Fibroblast of skin of left quadriceps (primary cell): ENCODE data around the gene MTHFD1L.
"Not testable (repeated sequence)": the region's sequence is repeated elsewhere in the genome, so short reads cannot be mapped to it uniquely, and the experiment has no call there.

ENCODE experiments used
- DNase-seq, 2 experiments: peaks; one replicate each; pipeline ENCODE4 v3.0.0-alpha.2; 2013; ENCODE audit warnings: low read depth in 2 of 2

Gene MTHFD1L

DNA sequence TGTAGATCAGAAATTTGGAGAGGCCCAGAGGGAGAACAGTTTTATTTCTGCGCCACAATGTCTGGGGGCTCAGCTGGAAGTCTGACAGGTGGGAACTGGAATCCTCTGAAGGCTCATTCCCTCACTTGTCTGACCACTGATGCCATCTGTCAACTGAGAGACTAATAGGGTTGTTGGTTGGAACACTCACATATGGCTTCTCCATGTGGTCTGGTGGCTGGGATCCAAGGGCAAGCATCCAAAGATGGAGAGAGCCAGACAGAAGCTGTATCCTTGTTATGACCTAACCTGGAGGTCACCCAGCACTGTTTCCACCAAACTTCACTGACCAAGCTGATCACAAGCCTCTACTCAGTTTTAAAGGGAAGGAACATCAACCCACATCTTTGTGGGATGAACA lies 256.4 kb downstream of the MTHFD1L start:
- DNase-seq = no peak

DNA sequence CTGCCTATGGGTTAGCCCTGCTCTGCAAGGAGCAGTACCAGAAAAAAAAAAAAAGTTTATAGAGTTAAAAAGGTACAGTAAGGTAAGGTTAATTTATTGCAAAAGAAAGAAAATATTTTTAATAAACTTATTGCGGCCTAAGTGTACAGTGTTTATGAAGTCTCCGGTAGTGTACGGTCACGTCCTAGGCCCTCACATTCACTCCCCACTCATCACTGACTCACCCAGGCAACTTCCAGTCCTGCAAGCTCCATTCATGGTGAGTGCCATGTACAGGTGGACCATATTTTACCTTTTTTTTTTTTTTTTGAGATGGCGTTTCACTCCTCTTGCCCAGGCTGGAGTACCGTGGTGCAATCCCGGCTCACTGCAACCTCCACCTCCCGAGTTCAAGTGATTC lies 258.1 kb downstream of the MTHFD1L start:
- DNase-seq = not testable (repeated sequence)

DNA sequence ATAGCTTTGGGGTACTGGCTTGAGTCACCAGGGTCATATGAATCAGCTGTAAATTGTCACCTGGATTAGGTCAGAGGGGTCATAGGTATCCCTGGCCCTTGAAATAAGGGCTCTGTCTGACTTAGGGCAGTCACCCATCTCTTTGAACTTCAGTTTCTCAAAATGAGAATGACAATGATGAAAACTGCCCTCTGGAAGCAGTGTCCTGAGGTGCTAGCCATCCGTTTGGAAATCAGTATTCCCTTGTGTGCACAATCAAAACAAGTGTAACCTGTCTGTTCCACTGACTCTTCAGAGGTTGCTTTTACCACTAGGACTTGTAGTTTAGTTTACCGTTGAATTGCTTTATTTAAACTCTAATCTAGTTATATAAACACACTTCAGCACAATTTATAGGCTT lies 259.7 kb downstream of the MTHFD1L start:
- DNase-seq = not testable (repeated sequence)

DNA sequence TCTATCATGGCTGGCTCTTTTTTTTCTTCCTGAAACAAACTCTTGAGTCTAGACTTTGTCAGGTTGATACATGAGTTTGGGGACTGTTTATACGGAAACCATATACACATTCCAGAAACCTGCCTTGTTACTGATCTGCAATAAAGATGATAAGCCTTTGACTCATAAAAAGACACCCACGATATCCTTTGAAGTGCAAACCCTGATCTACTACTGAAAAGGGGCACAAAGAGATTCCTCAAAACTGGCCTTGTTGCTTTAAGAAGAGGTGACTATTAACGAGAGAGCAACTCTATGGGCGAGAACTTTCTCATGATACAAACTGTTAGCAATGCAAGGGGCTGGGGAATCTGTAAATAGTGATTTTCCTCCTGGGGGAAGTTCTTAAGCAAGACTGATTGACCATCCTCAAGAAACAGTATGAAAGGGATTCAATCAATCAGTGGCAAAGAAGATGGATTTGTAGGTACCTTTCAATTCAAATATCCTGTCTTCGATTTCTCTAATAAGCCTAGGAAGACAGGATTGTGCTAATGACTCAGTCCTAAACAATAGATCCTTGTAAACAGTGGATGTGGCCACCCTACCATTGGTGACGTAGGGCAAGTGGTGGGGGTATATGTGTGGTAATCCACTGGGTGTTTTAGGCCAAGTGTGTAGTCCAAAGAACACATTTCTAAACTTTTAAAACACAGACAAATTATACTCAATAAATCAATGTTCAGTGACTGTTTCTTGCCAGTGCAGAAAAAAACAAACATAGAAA lies 260.3 kb downstream of the MTHFD1L start:
- not testable (repeated sequence) for DNase-seq

DNA sequence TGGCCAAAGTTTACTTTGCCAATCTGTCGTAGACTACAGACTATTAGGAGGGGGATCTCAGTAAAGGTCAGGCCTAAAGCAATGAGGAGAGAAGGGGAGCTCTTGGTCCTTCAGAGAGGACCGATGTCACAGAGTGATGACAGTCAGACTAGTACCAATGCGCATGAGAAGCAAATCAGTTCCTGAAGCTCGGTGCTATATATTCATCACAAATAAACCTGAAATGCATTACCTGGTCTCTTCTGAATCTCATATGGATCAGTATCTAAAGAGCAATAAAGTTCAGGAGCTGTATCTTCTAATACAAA lies 260.9 kb downstream of the MTHFD1L start:
- DNase-seq = not testable (repeated sequence)

DNA sequence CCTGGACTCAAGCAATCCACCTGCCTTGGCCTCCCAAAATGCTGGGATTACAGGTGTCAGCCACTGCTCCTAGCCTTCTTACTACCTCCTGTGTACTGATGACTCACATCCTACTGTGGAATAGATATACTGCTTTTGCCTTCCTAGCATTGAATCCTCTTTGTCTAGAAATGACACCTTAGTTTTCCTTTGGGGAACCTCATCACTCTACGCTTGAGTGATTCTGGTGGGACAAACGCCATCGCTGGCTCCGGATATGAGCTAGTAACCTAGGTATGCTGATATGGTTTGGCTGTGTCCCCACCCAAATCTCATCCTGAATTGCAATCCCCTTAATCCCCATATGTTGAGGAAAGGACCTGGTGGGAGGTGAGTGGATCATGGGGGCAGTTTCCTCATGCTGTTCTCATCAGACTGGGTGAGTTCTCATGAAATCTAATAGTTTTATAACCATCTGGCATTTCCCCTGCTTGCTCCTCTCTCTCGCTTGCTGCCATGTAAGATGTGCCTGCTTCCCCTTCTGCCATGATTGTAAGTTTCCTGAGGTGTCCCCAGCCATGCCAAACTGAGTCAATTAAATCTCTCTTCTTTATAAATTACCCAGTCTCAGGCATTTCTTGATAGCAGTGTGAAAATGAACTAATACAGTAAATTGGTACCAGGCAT lies 261.8 kb downstream of the MTHFD1L start:
- DNase-seq = not testable (repeated sequence)

DNA sequence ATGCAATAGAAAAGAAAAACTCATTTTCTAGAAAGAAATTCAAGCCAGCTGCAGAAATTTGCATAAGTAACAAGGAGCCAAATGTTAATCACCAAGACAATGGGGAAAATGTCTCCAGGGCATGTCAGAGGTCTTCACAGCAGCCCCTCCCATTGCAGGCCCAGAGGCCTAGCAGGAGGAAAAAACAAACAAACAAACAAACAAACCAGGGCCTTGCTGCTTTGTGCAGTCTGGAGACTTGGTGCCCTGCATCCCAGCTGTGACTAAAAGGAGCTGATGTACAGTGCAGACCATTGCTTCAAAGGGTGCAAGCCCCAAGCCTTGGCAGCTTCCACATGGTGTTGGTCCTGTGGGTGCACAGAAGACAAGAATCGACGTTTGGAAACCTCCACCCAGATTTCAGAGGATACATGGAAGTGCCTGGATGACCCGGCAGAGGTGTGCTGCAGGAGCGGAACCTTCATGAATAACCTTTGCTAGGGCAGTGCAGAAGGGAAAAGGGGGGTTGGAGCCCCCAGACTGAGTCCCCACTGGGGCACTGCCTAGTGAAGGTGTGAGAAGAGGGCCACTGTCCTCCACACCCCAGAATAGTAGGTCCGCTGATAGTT lies 263.4 kb downstream of the MTHFD1L start:
- no peak for DNase-seq

DNA sequence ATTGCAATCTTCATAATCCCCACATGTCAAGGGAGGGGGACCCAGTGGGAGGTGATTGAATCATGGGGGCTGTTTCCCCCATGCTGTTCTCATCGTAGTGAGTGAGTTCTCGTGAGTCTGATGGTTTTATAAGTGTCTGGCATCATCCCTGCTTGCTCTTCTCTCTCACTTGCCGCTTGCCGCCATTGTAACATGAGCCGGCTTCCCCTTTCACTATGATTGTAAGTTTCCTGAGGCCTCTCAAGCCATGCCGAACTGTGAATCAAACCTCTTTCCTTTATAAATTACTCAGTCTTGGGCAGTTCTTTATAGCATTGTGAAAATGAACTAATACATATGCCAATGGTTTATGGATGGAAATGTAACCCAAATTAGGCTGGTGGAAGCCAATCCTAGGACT lies 264.8 kb downstream of the MTHFD1L start:
- no peak for DNase-seq

DNA sequence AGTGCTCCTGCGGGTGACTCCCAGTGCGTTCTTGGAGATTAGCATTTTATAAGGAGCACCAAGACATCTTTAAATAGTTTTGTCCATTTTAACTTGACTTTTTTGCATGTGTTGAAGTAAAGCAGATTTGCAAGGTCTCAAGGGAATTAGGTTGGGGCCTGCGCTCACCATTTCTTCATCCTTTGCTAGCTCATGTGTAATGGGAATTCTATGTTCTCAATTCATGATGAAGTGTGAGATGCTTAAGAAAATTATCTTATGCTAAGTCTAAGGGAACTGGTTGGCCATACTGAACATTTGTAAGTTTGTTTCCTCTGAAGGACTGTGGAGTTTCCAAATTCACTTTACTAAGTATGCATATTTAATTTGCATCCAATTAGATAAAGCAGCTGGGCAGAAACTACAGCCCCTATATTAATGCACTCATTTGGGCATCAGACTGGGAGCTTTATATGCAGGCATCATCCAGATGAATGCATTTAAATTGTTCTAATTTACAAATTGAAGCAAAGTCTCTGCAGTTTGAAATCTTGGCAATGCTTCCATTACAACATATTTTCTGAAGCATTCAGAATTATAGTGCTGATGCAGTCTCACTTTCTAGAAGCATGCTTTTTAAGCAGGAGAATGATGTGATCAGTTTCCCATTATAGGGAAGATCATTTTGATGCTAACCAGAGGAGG lies 266.0 kb downstream of the MTHFD1L start:
- no peak for DNase-seq

DNA sequence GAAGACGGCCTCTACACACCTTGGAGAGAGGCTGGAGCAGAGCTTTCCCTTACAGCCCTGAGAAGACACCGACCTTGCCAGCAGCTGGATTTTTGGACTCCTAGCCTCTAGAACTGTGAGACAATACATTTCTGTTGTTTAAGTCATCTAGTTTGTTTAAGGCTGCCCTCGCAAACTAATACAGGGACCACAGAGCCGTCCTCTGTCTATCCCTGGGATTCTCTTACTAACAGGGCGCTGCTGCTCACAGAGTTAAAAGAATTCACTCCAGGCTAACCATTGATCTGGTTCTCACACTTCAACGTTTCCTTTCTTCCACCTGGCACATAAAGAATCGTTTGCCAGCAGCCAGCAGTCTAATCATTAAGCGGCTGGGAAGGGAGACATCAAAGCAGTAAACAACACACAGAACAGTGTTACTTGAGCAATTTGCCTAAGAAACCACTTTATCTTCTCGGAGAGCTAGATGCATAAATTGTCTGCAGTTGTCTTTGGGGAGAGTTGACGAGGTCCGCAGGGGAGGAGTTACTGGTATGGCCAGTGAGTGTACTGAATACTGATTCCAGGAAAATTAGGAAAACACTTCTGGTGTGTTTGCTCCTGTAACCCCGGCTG lies 270.7 kb downstream of the MTHFD1L start:
- no peak for DNase-seq

DNA sequence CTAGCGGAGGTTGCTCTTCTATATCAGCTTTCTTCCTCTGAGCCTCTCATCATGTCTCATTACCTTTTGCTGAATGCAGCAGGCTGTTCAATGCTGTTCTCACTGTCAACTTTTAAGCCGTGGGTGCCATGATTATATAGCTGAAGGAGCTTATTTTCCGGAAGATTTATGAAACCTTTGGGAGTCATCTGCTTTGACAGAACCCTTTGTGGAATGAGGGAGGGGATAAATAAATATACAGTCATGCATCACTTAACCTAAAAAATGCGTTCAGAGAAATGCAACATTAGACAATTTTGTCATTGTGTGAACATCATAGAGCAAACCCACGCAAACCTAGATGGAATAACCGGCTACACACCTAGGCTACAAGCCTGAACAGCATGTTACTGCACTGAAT lies 272.0 kb downstream of the MTHFD1L start:
- peak in 1 of 2 experiments; percentile 14 for DNase-seq

DNA sequence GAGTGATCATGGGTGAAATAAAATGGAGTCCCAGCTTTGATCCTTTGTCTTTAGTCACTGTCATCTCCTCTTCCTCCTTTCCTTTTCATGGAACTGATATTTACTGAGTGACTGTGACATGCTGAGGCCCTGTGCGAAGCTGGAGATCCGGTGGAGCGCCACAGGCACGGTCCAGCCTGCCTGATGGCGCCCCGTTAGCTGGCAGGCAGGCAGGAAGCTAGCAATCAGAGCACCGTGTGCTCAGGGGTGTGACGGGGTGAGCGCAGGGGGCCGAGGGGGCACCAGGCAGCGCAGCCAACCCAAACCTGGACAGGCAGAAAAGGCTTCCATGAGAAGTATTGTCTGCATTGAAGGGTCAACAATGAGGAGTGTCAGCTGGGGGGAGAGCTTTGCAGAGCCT lies 274.0 kb downstream of the MTHFD1L start:
- no peak for DNase-seq

DNA sequence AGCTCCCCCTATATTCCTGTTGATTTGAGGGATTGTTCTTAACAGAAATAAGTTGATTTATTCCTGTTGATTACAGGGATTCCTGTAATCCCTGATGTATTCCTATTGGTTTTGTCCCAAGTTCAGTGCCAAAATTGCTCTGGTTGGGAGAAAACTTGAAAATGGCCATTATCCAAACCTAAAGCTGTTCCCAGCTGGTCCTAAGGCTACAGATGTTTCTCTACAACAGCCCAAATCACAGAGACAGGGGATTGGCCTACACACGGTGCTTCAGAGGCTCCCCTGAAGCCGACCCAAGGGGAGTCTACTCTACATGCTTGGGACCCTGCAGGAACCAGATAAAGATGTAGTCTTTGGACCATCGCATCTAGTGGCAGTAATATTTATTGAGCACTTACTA lies 275.3 kb downstream of the MTHFD1L start:
- DNase-seq = no peak

DNA sequence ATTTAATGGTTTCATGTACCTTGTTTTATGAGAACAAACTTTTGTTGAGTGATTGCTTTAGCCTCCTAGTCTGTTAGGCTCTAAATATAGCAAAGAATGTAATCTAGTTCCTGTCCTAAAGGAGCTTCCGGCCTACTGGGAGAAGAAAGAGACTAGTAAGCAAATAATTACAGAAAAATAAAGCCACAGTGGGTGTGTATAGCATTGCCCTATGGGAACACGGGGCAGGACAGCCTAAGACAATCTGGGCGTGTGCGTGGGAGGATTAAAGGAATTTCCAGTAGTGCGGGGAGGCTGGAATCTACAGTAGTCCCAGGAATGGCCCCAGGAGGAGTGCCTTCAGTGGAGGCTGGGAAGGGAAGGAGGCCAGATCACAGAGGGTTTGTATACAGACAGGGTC lies 276.2 kb downstream of the MTHFD1L start:
- DNase-seq = no peak

DNA sequence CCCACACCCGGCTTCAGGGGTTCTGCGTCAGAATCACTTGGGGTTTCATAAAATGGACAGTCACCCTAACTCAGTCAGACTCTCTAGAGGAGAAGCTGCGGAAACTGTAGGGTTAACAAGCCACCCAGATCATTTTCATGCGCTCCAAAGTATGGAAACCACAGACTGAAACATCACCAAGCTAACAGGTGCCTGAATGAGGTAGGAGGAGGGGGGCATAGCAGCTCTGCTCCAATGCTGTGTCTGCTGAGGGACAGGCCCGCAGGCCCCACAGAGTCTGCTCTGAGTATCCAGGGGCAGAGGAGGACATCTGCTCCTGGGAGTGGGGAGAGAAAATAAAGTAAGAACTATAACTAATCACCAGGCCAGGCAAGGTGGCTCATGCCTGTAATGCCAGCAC lies 277.2 kb downstream of the MTHFD1L start:
- no peak for DNase-seq

DNA sequence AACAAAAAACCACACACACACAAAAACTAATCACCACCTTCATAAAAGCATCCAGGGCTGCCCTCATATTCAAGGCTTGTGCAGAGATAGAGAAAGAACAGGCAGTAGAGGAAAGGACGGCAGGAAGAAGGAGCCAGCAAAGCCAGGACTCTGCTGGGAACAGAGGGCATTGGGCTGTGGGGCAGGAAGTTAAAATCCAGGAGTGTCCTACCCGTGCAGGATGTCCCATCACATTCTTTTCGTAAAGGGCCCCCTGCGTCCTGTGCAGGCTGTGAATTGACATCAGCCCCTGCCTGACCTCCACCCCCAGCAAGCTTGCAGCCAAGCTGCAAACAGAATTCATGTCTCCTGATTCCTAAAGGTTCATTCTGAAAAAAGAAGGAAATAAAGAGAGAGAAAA lies 277.8 kb downstream of the MTHFD1L start:
- no peak for DNase-seq

DNA sequence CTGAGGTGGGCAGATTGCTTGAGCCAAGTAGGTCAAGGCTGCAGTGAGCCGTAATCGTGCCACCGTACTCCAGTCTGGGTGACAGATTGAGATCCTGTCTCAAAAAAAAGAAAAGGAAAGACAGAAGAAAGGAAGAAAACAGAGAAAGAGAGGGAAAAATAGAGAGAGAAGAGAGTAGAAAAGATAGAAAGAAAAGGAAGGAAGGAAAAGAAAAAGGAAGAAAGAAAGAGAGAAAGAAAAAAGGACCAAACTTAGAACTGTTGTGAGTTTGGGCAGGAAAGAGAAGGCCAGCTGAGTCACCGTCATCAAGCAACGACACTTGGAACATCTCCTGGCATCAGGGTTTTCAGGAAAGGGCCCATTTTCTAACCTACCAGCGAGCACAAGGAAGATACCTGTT lies 278.3 kb downstream of the MTHFD1L start:
- DNase-seq = no peak

DNA sequence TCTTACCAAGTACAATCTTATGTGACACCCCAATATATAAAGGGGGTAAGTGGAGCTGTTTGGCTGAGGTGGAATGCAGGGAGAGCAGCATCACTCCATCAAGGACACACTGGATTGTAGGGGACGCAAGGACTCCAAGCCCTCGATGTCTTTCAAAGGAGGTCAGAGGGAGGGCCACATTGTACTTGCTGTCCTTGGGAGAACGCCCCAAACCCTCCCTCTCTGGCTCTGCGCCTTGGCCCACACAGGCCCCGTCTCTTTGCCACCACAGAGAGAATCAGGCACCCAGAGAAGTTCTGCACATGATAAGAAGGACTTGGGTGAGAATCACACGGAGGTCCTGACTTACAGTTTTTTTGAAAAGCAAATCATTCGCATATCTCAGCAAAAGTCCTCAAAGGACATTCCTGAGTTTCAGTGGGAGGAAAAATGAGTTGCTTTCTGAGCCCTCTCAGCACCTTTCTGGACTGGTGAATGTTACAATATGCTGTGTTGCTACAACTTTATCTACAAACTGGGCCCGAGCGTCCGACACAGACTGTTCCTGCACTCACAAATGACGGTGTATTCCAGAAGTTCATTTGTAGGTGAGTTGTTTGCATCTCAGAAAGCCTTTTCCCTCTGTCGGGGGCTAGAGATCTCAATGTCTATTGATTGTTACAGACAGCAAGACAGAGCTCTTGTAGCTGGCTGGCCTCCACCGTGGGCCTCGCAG lies 281.8 kb downstream of the MTHFD1L start:
- no peak for DNase-seq

DNA sequence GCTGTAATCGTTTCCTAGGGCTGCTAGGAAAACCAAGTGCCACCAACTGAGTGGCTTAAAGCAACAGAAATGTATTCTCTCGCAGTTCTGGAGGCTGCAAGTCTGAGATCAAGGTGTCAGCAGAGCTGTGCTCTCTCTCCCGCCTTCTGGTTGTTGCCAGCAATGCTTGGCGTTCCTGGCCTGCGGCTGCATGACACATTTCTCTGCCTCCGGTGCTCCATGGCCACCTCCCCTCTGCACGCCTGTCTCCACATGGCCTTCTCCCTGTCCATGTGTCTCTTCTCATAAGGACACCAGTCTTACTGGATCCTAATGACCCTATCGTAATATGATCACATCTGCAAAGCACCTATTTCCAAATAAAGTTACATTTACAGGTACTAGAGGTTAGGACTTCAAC lies 282.6 kb downstream of the MTHFD1L start:
- no peak for DNase-seq

DNA sequence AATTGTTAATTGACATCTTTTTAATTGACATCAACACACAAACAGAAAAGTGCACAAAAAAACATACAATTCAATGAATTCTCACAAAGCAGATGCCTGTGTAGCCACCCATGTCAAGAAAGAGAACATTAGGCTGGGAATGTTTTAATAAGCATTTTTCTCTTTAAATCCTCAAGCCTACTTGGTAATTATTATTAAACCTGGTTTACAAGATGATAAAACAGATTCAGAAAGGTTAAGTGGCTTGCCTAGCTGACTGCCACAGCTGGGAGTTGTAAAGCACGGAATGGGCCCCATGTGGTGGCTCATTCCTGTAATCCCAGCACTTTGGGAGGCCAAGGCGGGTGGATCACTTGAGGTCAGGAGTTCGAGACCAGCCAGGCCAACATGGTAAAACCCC lies 284.3 kb downstream of the MTHFD1L start:
- DNase-seq = no peak
